A549 (cell line): ENCODE measurements around the gene CSTPP1.

Experiments used
- CTCF ChIP-seq: fragments of >200 bp; sonication (Bioruptor Twin); formaldehyde crosslinking; IDR thresholded peaks from 3 replicates; pipeline ENCODE4 v1.5.1; 2016
- ESRRA ChIP-seq: fragments of 150-350 bp; IDR thresholded peaks from 2 replicates; pipeline ENCODE4 v1.6.1; 2014; ENCODE audit warnings: mild to moderate bottlenecking, low read length, borderline replicate concordance
- MAFK ChIP-seq: fragments of 450-650 bp; IDR thresholded peaks from 2 replicates; pipeline ENCODE4 v1.6.1; 2014; ENCODE audit not compliant: partially characterized antibody
- POLR2A ChIP-seq: IDR thresholded peaks from 2 replicates; pipeline ENCODE4 v1.6.1; 2012; ENCODE audit warnings: mild to moderate bottlenecking, low read length

GRCh38 chr11:47186076-47186699 lies 249.6 kb downstream of the CSTPP1 start, which contains the start of gene PACSIN3:
- no peak for TF ChIP-seq MAFK
- TF ChIP-seq CTCF: no peak
- peak; percentile 59 for TF ChIP-seq POLR2A
- TF ChIP-seq ESRRA: no peak
